CD4-positive, alpha-beta T cell (primary cell): ENCODE results near the gene ABCA13. TPM values are rescaled to one million over a fixed set of nuclear protein-coding genes. Genes with fewer than 3 reads are reported as not detected.

Source experiments
- ATAC-seq: fragments of 200-7000 bp; cut with Tn5 transposase; one replicate; pipeline ENCODE4 v1.10.0; 2022; ENCODE audit warnings: mild to moderate bottlenecking; ENCODE audit not compliant: poor library complexity
- CTCF ChIA-PET: fragments of 350-600 bp; sonication (Branson Sonifier 250); formaldehyde crosslinking; loops from one replicate; lab custom pipeline; 2021; ENCODE audit warnings: antibody characterized with exemption, inconsistent platforms; lab: Charles Lee
- POLR2A ChIA-PET: fragments of 350-600 bp; sonication (Branson Sonifier 250); formaldehyde crosslinking; loops from one replicate; lab custom pipeline; 2021; ENCODE audit warnings: antibody characterized with exemption, inconsistent platforms; lab: Charles Lee
- DNase-seq, 14 experiments: peaks; one replicate each; pipeline ENCODE4 v3.0.0-alpha.2; 2013 to 2020; ENCODE audit warnings: mixed read lengths in 2 of 14
- H3K27ac ChIP-seq, 2 donors: one replicate each; pipeline versions ENCODE4 v1.5.1 to v1.7.0; 2013; ENCODE audit warnings: low read length in 2 of 2, low read depth in 1 of 2, mild to moderate bottlenecking in 1 of 2
- H3K27me3 ChIP-seq, 2 experiments: 1 replicate in 1 of 2; 2 replicates in 1 of 2; pipeline versions ENCODE4 v1.6.1 to v1.7.0; 2013; ENCODE audit warnings: low read length in 2 of 2, control low read depth in 1 of 2, mild to moderate bottlenecking in 1 of 2, moderate library complexity in 1 of 2; ENCODE audit not compliant: insufficient read depth in 2 of 2, control insufficient read depth in 1 of 2
- H3K36me3 ChIP-seq: one replicate; pipeline ENCODE4 v1.6.1; 2013; ENCODE audit warnings: low read length, control low read depth; ENCODE audit not compliant: insufficient read depth
- H3K4me1 ChIP-seq: one replicate; pipeline ENCODE4 v1.6.1; 2013; ENCODE audit warnings: low read length, control low read depth; ENCODE audit not compliant: insufficient read depth
- H3K4me3 ChIP-seq: one replicate; pipeline ENCODE4 v1.5.1; 2013; ENCODE audit warnings: mild to moderate bottlenecking, low read length, moderate library complexity
- H3K9me3 ChIP-seq, 2 experiments: 1 replicate in 1 of 2; 2 replicates in 1 of 2; pipeline versions ENCODE4 v1.6.1 to v1.7.0; 2013; ENCODE audit warnings: low read length in 2 of 2, mild to moderate bottlenecking in 2 of 2, control low read depth in 1 of 2, moderate library complexity in 1 of 2; ENCODE audit not compliant: control insufficient read depth in 1 of 2, insufficient read depth in 1 of 2
- H3K27ac Mint-ChIP-seq: one replicate; pipeline ENCODE4 v1.8.0; 2020; ENCODE audit warnings: mixed read lengths
- H3K27me3 Mint-ChIP-seq: one replicate; pipeline ENCODE4 v1.8.0; 2021; ENCODE audit warnings: mixed read lengths
- H3K36me3 Mint-ChIP-seq: one replicate; pipeline ENCODE4 v1.8.0; 2021; ENCODE audit warnings: low read depth, mixed read lengths
- H3K4me1 Mint-ChIP-seq: one replicate; pipeline ENCODE4 v1.8.0; 2021; ENCODE audit warnings: low read depth, mixed read lengths
- H3K4me3 Mint-ChIP-seq: one replicate; pipeline ENCODE4 v1.8.0; 2020; ENCODE audit warnings: mild to moderate bottlenecking, mixed read lengths
- H3K9me3 Mint-ChIP-seq: one replicate; pipeline ENCODE4 v1.8.0; 2020; ENCODE audit warnings: mixed read lengths
- CTCF ChIP-seq: fragments of 200-600 bp; IDR thresholded peaks from one replicate; pipeline ENCODE4 v1.8.0; 2022; ENCODE audit warnings: antibody characterized with exemption, mild to moderate bottlenecking
- intact Hi-C, 2 experiments: fragments of 100-400 bp; cut with DNase I in 1 of 2; cut with micrococcal nuclease in 1 of 2; formaldehyde crosslinking; loops; one replicate each; pipeline versions ENCODE4 v1.15.1 to v1.9.0; 2023 to 2025; cut with DNase I, micrococcal nuclease
- total RNA-seq, 174 experiments: library from RNA in 2 of 174; stranded (reverse) in 2 of 174; gene quantifications; one replicate each; pipeline ENCODE4 v1.2.3 and lab custom pipeline; 2021 to 2026

ABCA13 gene
- total RNA-seq, 2 experiments from 2014 or later, result not detected

GRCh38 chr7:48148311-48148710, 22.9 kb upstream of the ABCA13 start:
- H3K27ac Mint-ChIP-seq, result no peak overlapping the region
- H3K27me3 ChIP-seq, result no peaks in the 10 kb centered on the region
- ChIA-PET POLR2A (no interaction called here), CTCF (no interaction called here)
- H3K36me3 ChIP-seq, result no peaks in the 10 kb centered on the region
- no peak overlapping the region for H3K4me3 ChIP-seq
- H3K4me3 Mint-ChIP-seq, result no peak overlapping the region
- TF ChIP-seq CTCF, result no peak
- no peaks in the 10 kb centered on the region for H3K9me3 ChIP-seq
- intact Hi-C loops, result no loop called here
- no peaks in the 10 kb centered on the region for H3K4me1 Mint-ChIP-seq
- H3K36me3 Mint-ChIP-seq, result no peaks in the 10 kb centered on the region
- H3K4me1 ChIP-seq, result no peaks in the 10 kb centered on the region
- ATAC-seq, result no peak
- no peak for DNase-seq
- H3K27ac ChIP-seq, result no peak overlapping the region
- peaks cover 41% of the 10 kb centered on the region for H3K27me3 Mint-ChIP-seq
- no peaks in the 10 kb centered on the region for H3K9me3 Mint-ChIP-seq

GRCh38 chr7:48149058-48149457, 22.2 kb upstream of the ABCA13 start:
- ChIA-PET CTCF (no interaction called here), POLR2A (no interaction called here)
- no peaks in the 10 kb centered on the region for H3K36me3 Mint-ChIP-seq
- no peaks in the 10 kb centered on the region for H3K36me3 ChIP-seq
- no peaks in the 10 kb centered on the region for H3K9me3 Mint-ChIP-seq
- ATAC-seq, result no peak
- no peaks in the 10 kb centered on the region for H3K4me1 ChIP-seq
- intact Hi-C loops, result no loop called here
- no peak overlapping the region for H3K27ac Mint-ChIP-seq
- H3K9me3 ChIP-seq, result no peaks in the 10 kb centered on the region
- H3K4me3 ChIP-seq, result no peak overlapping the region
- peaks cover 36% of the 10 kb centered on the region for H3K27me3 Mint-ChIP-seq
- no peak for TF ChIP-seq CTCF
- DNase-seq, result no peak
- no peaks in the 10 kb centered on the region for H3K4me1 Mint-ChIP-seq
- H3K4me3 Mint-ChIP-seq, result no peak overlapping the region
- no peaks in the 10 kb centered on the region for H3K27me3 ChIP-seq
- H3K27ac ChIP-seq, result no peak overlapping the region

GRCh38 chr7:48150086-48150485, 21.2 kb upstream of the ABCA13 start:
- H3K27ac ChIP-seq, result no peak overlapping the region
- no peaks in the 10 kb centered on the region for H3K36me3 ChIP-seq
- H3K27ac Mint-ChIP-seq, result no peak overlapping the region
- no peaks in the 10 kb centered on the region for H3K4me1 ChIP-seq
- POLR2A ChIA-PET, result no interaction called here
- ATAC-seq, result no peak
- no peak for DNase-seq
- no peak overlapping the region for H3K4me3 ChIP-seq
- no peaks in the 10 kb centered on the region for H3K27me3 ChIP-seq
- intact Hi-C loops, result no loop called here
- H3K9me3 ChIP-seq, result no peaks in the 10 kb centered on the region
- H3K27me3 Mint-ChIP-seq, result peaks cover 35% of the 10 kb centered on the region
- no peaks in the 10 kb centered on the region for H3K9me3 Mint-ChIP-seq
- H3K4me3 Mint-ChIP-seq, result no peak overlapping the region
- no peak for TF ChIP-seq CTCF
- H3K4me1 Mint-ChIP-seq, result no peaks in the 10 kb centered on the region
- CTCF ChIA-PET, result no interaction called here
- H3K36me3 Mint-ChIP-seq, result no peaks in the 10 kb centered on the region
